HG02763 (cell line): ENCODE measurements around the gene AFMID.
"Not testable (repeated sequence)": the region's sequence is repeated elsewhere in the genome, so short reads cannot be mapped to it uniquely, and the experiment has no call there.

ENCODE experiments used
- ATAC-seq: cut with Tn5 transposase; IDR thresholded peaks from one replicate; pipeline ENCODE4 v1.9.1; 2021; ENCODE audit warnings: mild to moderate bottlenecking, moderate library complexity; ENCODE audit not compliant: unreplicated experiment

Gene AFMID

GRCh38 chr17:78154903-78155811 lies 32.0 kb upstream of the AFMID start:
- ATAC-seq, result peak; percentile 48

DNA sequence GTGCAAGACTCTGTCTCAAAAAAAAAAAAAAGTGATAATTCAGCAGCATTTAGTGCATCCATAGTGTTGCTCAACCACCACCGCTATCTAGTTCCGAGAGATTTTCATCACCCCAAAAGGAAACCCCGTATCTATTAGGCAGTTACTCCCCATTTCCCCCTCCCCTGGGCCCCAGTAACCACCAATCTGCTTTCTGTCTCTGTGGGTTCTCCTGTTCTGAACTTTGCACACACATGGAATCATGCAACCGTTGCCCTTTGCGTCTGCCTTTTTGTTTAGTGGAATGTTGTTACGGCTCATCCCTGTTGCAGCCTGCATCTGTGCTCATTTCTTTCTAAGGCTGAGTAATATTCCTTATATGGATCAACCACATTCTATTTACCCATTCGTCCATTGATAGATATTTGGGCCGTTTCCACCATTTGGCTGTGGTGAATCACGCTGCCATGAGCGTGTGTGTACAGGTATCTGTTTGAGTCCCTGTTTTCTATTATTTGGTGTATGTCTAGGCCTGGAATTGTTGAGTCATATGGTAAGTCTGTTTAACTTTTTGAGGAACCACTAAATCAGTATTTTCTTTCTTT lies 27.5 kb upstream of the AFMID start:
- ATAC-seq, result no peak

GRCh38 chr17:78163881-78164747 lies 23.0 kb upstream of the AFMID start:
- no peak for ATAC-seq

- ATAC-seq, result no peak
Measured at GRCh38 chr17:78164748-78165607, 22.2 kb upstream of the AFMID start.

DNA sequence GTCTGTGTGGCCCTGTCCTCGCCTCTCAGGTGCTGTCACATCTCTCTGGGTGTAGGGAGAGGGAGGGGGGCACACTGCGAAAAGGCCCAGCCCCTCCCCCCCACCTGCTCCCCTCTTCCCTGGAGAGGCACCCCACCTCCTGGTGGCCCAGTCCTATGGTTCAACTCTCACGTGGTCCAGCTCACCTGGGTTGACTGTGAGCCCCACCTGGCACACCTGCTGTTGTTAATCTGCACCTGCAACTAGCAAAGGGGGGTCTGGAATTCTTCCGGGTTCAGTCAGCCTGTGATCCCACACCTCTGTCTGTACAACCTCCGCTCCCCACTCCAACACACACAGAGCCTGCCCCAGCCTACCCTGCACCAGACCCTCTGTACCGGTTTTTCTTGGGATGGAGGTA lies 20.7 kb upstream of the AFMID start:
- no peak for ATAC-seq

DNA sequence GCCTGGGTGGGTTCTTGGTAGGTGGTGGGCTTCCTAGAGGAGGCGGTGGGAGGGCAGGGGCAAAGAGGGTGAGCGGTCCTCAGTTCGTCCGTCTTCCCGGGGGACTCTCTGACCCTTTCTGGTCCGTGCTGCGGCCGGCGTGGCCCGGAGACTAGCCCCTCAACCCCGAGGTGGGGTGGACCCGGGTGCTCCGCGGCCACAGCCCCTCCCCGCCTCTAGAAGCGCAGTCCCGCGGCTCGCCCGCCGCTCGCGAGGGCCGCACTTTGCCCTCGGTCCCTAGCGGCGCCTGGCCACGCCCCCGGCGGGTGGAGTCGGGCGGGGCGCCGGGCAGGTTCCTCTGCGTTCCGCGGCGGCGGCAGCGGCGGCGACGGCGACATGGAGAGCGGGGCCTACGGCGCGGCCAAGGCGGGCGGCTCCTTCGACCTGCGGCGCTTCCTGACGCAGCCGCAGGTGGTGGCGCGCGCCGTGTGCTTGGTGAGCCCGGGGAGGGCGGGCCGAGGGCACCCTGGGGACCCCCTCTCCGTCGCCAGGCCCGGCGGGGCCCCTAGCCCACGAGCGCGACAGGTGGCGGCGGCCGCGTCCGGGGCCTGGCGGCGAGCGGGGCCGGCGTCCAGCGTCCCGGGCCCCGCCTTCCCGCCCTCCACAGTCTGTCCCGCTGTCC lies 18.8 kb upstream of the AFMID start, which contains the start of gene SYNGR2:
TSS of gene SYNGR2 (plus strand) at position 340 of the 661 bp plus-strand sequence. CDS start at position 376, 36 bp downstream.
- ATAC-seq, result peak; percentile 46

DNA sequence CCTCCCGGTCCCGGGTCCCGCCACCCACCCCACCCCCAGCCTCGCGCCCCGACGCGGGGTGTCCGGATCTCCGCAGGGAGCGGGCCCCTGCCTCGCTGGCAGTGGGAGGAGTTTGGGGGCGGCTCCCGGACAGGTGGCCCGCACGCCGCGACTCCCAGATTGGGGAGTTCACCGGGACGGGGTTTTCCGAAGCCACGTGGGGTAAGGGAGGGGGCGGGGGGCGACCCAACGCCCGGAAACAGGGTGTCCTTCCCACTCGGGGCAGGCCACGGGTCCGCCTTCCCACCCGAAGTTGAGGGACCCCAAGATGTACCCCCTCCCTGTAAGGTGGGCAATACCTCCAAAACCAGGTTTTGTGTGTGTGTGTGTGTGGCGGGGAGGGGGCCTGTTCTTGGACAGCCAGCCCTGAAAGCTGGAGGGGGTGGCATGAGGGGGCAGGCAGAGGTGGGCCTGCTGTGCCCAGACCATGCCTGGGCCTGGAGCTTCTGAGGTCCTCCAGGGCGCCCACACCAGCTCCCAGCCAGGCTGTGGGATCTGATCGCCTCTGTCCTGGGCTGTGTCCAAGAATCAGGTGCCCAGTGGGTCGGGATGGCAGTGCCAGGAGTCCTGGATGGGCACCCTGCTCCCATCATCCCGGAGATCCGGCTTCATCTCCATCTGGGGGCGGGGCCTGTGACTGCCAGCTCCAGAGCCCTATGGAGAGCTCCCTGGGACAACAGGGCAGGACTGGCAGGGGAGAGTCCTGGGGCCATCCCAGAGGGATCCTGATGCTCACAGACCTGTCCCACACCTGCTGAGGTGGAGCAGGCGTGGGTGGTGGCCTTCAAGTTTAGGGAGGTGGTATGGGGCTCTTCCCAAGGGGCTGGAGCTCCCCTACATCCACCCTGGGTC lies 18.0 kb upstream of the AFMID start:
- peak; percentile 17 for ATAC-seq

DNA sequence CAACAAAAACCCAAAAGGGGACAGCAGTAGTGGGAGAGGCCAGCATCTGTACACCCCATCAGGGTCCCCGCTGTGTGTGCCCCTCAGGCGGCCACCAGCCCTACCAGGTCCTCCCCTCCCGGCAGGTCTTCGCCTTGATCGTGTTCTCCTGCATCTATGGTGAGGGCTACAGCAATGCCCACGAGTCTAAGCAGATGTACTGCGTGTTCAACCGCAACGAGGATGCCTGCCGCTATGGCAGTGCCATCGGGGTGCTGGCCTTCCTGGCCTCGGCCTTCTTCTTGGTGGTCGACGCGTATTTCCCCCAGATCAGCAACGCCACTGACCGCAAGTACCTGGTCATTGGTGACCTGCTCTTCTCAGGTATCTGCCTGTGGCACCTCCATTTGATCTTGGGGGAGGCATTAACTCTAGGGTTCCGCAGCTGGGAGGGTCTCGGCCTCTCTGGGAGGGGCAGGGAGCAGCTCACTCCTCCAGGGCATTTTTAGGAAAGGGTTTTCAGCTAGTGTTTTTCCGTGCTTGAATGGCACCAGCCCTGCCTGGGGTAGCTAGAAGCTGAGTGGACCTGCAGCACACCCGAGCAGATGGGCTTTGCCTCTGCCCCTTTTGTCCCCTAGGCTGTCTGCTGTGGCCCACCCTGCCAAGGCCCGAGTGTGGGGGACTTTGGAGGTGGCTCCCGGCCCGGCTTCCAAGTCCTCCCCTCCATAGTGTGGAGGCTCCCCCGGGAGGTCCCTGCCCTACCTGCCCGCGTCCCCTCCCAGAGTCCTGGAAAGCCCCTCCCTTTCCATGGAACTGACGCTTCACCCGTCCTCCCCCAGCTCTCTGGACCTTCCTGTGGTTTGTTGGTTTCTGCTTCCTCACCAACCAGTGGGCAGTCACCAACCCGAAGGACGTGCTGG lies 16.2 kb upstream of the AFMID start:
- no peak for ATAC-seq

GRCh38 chr17:78171591-78172248 lies 15.4 kb upstream of the AFMID start:
- ATAC-seq, result not testable (repeated sequence)

DNA sequence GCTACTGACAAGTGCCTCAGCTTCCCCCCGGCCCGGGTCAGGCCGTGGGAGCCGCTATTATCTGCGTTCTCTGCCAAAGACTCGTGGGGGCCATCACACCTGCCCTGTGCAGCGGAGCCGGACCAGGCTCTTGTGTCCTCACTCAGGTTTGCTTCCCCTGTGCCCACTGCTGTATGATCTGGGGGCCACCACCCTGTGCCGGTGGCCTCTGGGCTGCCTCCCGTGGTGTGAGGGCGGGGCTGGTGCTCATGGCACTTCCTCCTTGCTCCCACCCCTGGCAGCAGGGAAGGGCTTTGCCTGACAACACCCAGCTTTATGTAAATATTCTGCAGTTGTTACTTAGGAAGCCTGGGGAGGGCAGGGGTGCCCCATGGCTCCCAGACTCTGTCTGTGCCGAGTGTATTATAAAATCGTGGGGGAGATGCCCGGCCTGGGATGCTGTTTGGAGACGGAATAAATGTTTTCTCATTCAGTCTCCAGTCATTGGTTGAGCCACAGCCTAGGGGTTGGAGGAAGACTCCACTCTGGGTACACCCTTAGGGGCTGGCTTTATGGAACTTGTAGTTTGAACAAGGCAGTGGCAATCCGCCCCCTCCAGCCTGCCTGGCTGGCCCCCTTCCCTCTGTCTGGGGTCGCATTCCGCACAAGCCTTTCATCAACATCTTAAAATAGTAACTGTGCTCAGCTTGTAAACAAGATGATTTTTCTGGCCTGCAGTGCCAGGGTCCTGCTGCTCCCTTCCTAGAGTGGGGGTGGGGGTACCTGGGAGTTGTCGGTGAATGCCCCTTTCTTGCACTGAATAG lies 14.7 kb upstream of the AFMID start:
- ATAC-seq, result no peak

DNA sequence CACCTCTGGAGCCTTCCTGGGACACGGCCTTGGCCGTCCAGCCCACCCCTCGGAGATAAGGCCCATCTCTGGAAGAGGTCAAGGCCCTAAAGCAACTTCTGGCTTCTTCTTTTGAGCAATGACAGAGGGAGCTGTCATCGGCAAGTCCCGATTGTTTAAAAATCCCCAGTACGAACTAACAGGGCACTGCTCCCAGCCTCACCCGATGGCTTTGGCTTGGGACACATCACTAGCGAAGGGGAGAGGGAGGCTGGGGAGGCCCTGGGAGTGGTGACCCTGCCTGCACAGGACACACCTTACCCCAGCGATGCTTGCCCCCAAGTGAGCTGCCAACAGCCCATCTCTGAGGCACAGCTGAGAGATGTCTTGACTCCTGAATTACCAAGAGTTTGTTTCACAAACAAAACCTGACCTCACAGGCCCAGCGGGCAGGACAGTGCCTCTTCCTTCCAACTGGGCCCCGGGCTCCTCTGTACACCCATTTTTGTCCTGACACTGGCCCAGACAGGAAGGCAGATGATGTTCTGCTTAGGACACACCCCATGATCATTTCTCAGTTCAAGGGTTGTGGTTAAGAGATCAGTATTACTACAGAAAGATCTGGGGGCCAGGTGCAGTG lies 14.0 kb upstream of the AFMID start:
- ATAC-seq, result no peak

- no peak for ATAC-seq
Measured at GRCh38 chr17:78174346-78174869, 12.8 kb upstream of the AFMID start.

DNA sequence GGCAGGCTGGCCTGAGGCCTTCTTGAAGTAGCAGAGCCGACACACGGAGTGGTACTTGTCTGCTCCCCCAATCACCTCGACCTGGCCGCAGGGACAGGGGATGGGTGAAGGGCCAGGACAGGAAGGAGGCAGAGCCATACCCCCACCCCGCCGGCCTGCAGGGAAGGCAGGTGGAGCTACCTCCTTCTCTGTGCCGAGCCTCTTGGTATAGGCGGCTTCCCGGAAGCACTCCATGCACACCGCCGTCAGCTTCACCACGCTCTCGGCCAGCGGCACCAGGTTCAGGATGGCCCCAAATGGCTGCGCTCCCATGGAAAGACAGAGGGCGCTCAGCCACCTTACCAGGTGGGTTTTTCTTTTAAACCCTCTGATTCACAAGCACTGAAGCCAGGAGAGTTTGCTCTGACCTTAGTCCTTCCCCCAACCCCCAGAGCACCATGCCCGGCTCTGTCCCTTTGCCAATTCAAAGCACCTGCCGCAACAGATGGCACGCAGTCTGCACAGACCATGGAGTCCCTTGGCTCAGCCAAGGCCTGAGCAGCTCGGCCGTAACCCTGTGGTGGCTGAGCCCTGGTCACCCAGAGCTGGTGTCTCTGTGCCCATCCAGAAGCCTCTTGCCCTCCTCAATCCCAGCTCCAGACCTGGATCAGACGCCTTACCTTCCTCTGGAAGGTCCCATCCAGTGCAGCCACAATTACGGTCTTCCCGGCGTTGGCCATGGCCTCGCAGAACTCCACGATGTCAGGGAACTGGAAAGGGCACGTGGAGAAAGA lies 12.1 kb upstream of the AFMID start:
- ATAC-seq, result no peak

DNA sequence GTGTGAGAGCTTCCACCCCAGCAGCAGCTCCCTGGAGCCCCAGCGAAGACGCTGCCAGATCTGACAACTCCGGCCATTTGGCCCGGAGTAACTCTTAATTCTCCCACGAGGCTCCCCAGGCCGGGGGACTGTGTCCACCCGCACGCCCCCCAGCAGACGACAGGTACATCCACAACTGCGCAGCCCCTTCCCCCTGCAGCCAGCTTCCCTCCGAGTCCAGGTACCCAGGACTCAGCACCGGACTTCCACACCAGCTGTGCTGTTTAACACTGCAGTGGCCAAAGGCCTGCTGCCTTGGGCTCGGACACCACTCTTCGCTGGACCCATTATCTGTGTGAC lies 11.6 kb upstream of the AFMID start:
- ATAC-seq, result no peak

DNA sequence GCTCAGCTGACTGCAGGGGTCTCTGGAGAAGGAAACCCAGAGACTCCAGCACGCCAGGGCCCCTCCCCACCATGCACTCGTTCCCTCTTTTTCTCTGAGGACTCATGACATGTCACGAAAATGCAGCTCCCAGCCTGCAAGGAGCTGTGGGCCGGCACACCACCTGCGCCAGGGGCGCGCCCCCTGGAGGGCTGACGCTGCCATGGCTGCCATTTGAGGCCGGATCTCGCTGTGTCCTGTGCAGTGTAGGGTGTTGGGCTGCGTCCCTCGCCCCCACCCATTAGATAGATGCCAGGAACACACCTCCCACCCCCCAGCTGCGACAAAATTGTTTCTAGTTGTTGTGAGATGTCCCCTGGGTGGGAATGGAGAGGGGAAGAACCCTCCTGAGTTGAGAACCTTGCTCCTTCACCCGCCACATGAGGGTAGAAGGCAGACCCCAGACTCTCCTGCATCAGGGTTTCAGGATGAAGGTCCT lies 10.6 kb upstream of the AFMID start:
- no peak for ATAC-seq
